Right renal pelvis (tissue), 4 donors: Measurements from ENCODE around the gene SIRT3. TPM values are rescaled to one million over a fixed set of nuclear protein-coding genes. Genes with fewer than 3 reads are reported as not detected.
"Not testable (repeated sequence)": the region's sequence is repeated elsewhere in the genome, so short reads cannot be mapped to it uniquely, and the experiment has no call there.

Experiments
- DNase-seq, 4 donors: peaks; one replicate each; pipeline ENCODE4 v3.0.0-alpha.2; 2013; ENCODE audit warnings: low read depth in 4 of 4, low spot score in 3 of 4, missing footprints in 1 of 4
- polyA plus RNA-seq, 4 donors: library from polyadenylated mRNA; unstranded; fragments of 120-200 nt; gene quantifications; one replicate each; pipeline ENCODE4 v1.2.1, GENCODE V29; 2013; ENCODE audit not compliant: insufficient read length in 4 of 4

Gene SIRT3
- polyA plus RNA-seq, 4 donors: 25.5 to 33.8 (median 30.5) TPM

GRCh38 chr11:189843-190311 lies 46.3 kb downstream of the SIRT3 start:
- not testable (repeated sequence) for DNase-seq

GRCh38 chr11:189200-189783 lies 46.9 kb downstream of the SIRT3 start:
- not testable (repeated sequence) for DNase-seq

- DNase-seq: not testable (repeated sequence)
These were observed 55.9 kb downstream of the SIRT3 start for GRCh38 chr11:180242-180641.

Other genes with a start within 250 kb of the SIRT3 start
- gene SCGB1C1, start 43.3 kb downstream of the SIRT3 start, polyA plus RNA-seq: 1 to 10 TPM in 1 of 4 donors, under 1 TPM in 1, not detected in 2; 0.83 to 1.3 TPM
- gene BET1L, start 28.9 kb downstream of the SIRT3 start, polyA plus RNA-seq: 10 to 100 TPM; 44.5 to 49.5 (median 47.1) TPM
- 10 to 100 TPM; 73.5 to 97.6 (median 81.7) TPM for gene RIC8A, start 28.6 kb downstream of the SIRT3 start, polyA plus RNA-seq
- gene PSMD13, start 634 bp upstream of the SIRT3 start, polyA plus RNA-seq: 100 to 1,000 TPM; 131 to 151 (median 138) TPM
- gene NLRP6, start 42.1 kb upstream of the SIRT3 start, polyA plus RNA-seq: under 1 TPM; 0.20 to 0.80 (median 0.36) TPM
- gene PGGHG, start 52.8 kb upstream of the SIRT3 start, polyA plus RNA-seq: 10 to 100 TPM; 14.8 to 25.7 (median 19.4) TPM
- gene IFITM5, start 63.2 kb upstream of the SIRT3 start, polyA plus RNA-seq: under 1 TPM in 2 of 4 donors, not detected in 2; 0.34 to 0.48 TPM
- 100 to 1,000 TPM; 194 to 242 (median 224) TPM for gene IFITM2, start 71.5 kb upstream of the SIRT3 start, polyA plus RNA-seq
- 10 to 100 TPM; 34.1 to 44.9 (median 39.9) TPM for gene IFITM1, start 77.7 kb upstream of the SIRT3 start, polyA plus RNA-seq
- 100 to 1,000 TPM; 400 to 486 (median 421) TPM for gene IFITM3, start 84.5 kb upstream of the SIRT3 start, polyA plus RNA-seq
- gene B4GALNT4, start 133.2 kb upstream of the SIRT3 start, polyA plus RNA-seq: 10 to 100 TPM; 57.3 to 83.9 (median 61.4) TPM
- 1 to 10 TPM; 4.0 to 7.4 (median 5.2) TPM for gene PKP3, start 157.9 kb upstream of the SIRT3 start, polyA plus RNA-seq
- 10 to 100 TPM; 33.4 to 64.4 (median 36.7) TPM for gene SIGIRR, start 178.7 kb upstream of the SIRT3 start, polyA plus RNA-seq
- 10 to 100 TPM in 1 of 4 donors, 1 to 10 TPM in 3; 7.8 to 12.7 (median 9.6) TPM for gene ANO9, start 205.7 kb upstream of the SIRT3 start, polyA plus RNA-seq
- gene PTDSS2, start 213.9 kb upstream of the SIRT3 start, polyA plus RNA-seq: 10 to 100 TPM; 30.1 to 41.4 (median 32.5) TPM